H1 (cell line): ENCODE results near the gene GNB1.

Experiments used
- CBX5 ChIP-seq: fragments of 300-800, 300-1000 bp; sonication (generic); IDR thresholded peaks from 2 replicates; pipeline ENCODE4 v1.7.1; 2016; ENCODE audit warnings: antibody characterized with exemption, low read length, low read depth
- CTCF ChIP-seq, 3 experiments: IDR thresholded peaks; 1 replicate in 2 of 3; 2 replicates in 1 of 3; pipeline versions ENCODE4 v1.5.1 to v1.6.1; 2011; ENCODE audit warnings: low read length in 3 of 3, mild to moderate bottlenecking in 3 of 3, inconsistent platforms in 2 of 3, low read depth in 1 of 3, moderate library complexity in 1 of 3; ENCODE audit not compliant: insufficient read depth in 1 of 3; ENCODE audit errors: control extremely low read depth in 1 of 3
- EP300 ChIP-seq, 2 experiments: IDR thresholded peaks; 1 replicate in 1 of 2; 2 replicates in 1 of 2; pipeline ENCODE4 v1.6.1; 2011 to 2012; ENCODE audit warnings: low read depth in 2 of 2, low read length in 2 of 2, mild to moderate bottlenecking in 2 of 2, borderline replicate concordance in 1 of 2, inconsistent platforms in 1 of 2, moderate library complexity in 1 of 2
- RAD21 ChIP-seq, 2 experiments: IDR thresholded peaks in 1 of 2; conservative IDR thresholded peaks in 1 of 2; 2 replicates each; pipeline ENCODE4 v1.6.1; 2011; ENCODE audit warnings: low read depth in 2 of 2, low read length in 2 of 2, improper control_type of control experiment in 1 of 2, inconsistent platforms in 1 of 2, mild to moderate bottlenecking in 1 of 2, moderate library complexity in 1 of 2
- ZNF274 ChIP-seq: IDR thresholded peaks from 2 replicates; pipeline ENCODE4 v1.7.0; 2012; ENCODE audit warnings: low read length, borderline replicate concordance; ENCODE audit errors: extremely low read depth

GRCh38 chr1:1940123-1940425, 49.2 kb upstream of the GNB1 start:
- TF ChIP-seq CTCF (IDR thresholded peaks at IDR 0.05; ENCODE audit: control extremely low read depth in 1 of 3, insufficient read depth in 1 of 3, low read depth in 1 of 3, low read length in 3 of 3) (no peak), EP300 (IDR thresholded peaks at IDR 0.05; ENCODE audit: borderline replicate concordance in 1 of 2, low read depth in 2 of 2, low read length in 2 of 2) (no peak), RAD21 (IDR thresholded peaks at IDR 0.05 in 1 of 2, conservative IDR thresholded peaks at IDR 0.05 in 1 of 2; ENCODE audit: low read depth in 2 of 2, low read length in 2 of 2) (no peak), ZNF274 (no peak), CBX5 (no peak)
